Neuronal stem cell (in vitro differentiated cells): ENCODE measurements around the gene SLC6A17.

Source experiments
- DNase-seq: peaks from one replicate; pipeline ENCODE4 v3.0.0-alpha.2; 2013; ENCODE audit warnings: low spot score
- H2AFZ ChIP-seq: one replicate; pipeline ENCODE4 v1.6.1; 2013; ENCODE audit warnings: mild to moderate bottlenecking, low read length, inconsistent platforms
- H2AK5ac ChIP-seq: 2 replicates; pipeline ENCODE4 v1.6.1; 2013; ENCODE audit warnings: low read depth, mild to moderate bottlenecking, inconsistent platforms, low read length, moderate library complexity, mixed read lengths
- H2BK120ac ChIP-seq: 2 replicates; pipeline ENCODE4 v1.6.1; 2013; ENCODE audit warnings: low read depth, mild to moderate bottlenecking, inconsistent platforms, low read length, moderate library complexity, mixed read lengths
- H2BK12ac ChIP-seq: one replicate; pipeline ENCODE4 v1.6.1; 2013; ENCODE audit warnings: low read length, inconsistent platforms
- H2BK15ac ChIP-seq: 2 replicates; pipeline ENCODE4 v1.6.1; 2013; ENCODE audit warnings: mild to moderate bottlenecking, low read length, inconsistent platforms, mixed read lengths
- H2BK5ac ChIP-seq: one replicate; pipeline ENCODE4 v1.6.1; 2013; ENCODE audit warnings: inconsistent platforms, mild to moderate bottlenecking, low read length, moderate library complexity
- H3K14ac ChIP-seq: one replicate; pipeline ENCODE4 v1.6.1; 2013; ENCODE audit warnings: low read length, inconsistent platforms
- H3K18ac ChIP-seq: 2 replicates; pipeline ENCODE4 v1.6.1; 2013; ENCODE audit warnings: low read length, inconsistent platforms
- H3K23ac ChIP-seq: 2 replicates; pipeline ENCODE4 v1.6.1; 2013; ENCODE audit warnings: low read depth, mild to moderate bottlenecking, mixed read lengths, low read length, inconsistent platforms; ENCODE audit not compliant: poor library complexity
- H3K27ac ChIP-seq: replicated peaks from 3 replicates; pipeline ENCODE4 v1.5.1; 2013; ENCODE audit warnings: low read length, inconsistent platforms
- H3K27me3 ChIP-seq, 3 experiments: 2 replicates each; pipeline ENCODE4 v1.6.1; 2013; ENCODE audit warnings: low read length in 3 of 3, mild to moderate bottlenecking in 2 of 3, inconsistent platforms in 1 of 3, low read depth in 1 of 3, mixed read lengths in 1 of 3, moderate library complexity in 1 of 3; ENCODE audit not compliant: control insufficient read depth in 3 of 3, insufficient read depth in 3 of 3
- H3K36me3 ChIP-seq, 2 donors: replicated peaks in 1 of 2; 2 replicates each; pipeline ENCODE4 v1.6.1; 2013; ENCODE audit warnings: low read length in 2 of 2; ENCODE audit not compliant: control insufficient read depth in 2 of 2, insufficient read depth in 2 of 2
- H3K4ac ChIP-seq: 2 replicates; pipeline ENCODE4 v1.6.1; 2013; ENCODE audit warnings: inconsistent platforms, mild to moderate bottlenecking, low read length, moderate library complexity
- H3K4me1 ChIP-seq, 2 donors: 1 replicate in 1 of 2; 2 replicates in 1 of 2; pipeline ENCODE4 v1.6.1; 2013; ENCODE audit warnings: low read length in 2 of 2, low read depth in 1 of 2; ENCODE audit not compliant: control insufficient read depth in 2 of 2, insufficient read depth in 1 of 2
- H3K4me2 ChIP-seq: one replicate; pipeline ENCODE4 v1.6.1; 2013; ENCODE audit warnings: mild to moderate bottlenecking, low read length, inconsistent platforms; ENCODE audit not compliant: insufficient read depth, poor library complexity, severe bottlenecking
- H3K4me3 ChIP-seq, 2 donors: 2 replicates each; pipeline ENCODE4 v1.5.1; 2013; ENCODE audit warnings: low read length in 2 of 2, mild to moderate bottlenecking in 2 of 2, inconsistent platforms in 1 of 2, moderate library complexity in 1 of 2
- H3K79me1 ChIP-seq: one replicate; pipeline ENCODE4 v1.6.1; 2013; ENCODE audit warnings: low read depth, mild to moderate bottlenecking, inconsistent platforms, low read length, moderate library complexity
- H3K9ac ChIP-seq: one replicate; pipeline ENCODE4 v1.6.1; 2013; ENCODE audit warnings: mild to moderate bottlenecking, low read depth, low read length, inconsistent platforms; ENCODE audit not compliant: poor library complexity
- H3K9me3 ChIP-seq, 2 donors: replicated peaks in 1 of 2; 2 replicates each; pipeline versions ENCODE3 to v1.6.1; 2013; ENCODE audit warnings: low read length in 2 of 2, mild to moderate bottlenecking in 2 of 2, inconsistent platforms in 1 of 2, low read depth in 1 of 2, mixed read lengths in 1 of 2, moderate library complexity in 1 of 2; ENCODE audit not compliant: control insufficient read depth in 2 of 2, insufficient read depth in 1 of 2
- H4K8ac ChIP-seq: one replicate; pipeline ENCODE4 v1.6.1; 2013; ENCODE audit warnings: low read depth, mild to moderate bottlenecking, inconsistent platforms, low read length, moderate library complexity
- H4K91ac ChIP-seq: one replicate; pipeline ENCODE4 v1.6.1; 2013; ENCODE audit warnings: low read length, low read depth, mild to moderate bottlenecking, inconsistent platforms; ENCODE audit not compliant: poor library complexity
- WGBS, 2 donors: extraction: QIAGEN DNeasy Blood & Tissue Kit; methylation state at CpG; one replicate each; pipeline ENCODE4 v1.1.7; 2013; ENCODE audit warnings: missing lambda C conversion rate in 2 of 2, mixed read lengths in 1 of 2; ENCODE audit not compliant: insufficient read length in 2 of 2, insufficient replicate concordance in 1 of 2; ENCODE audit errors: extremely low coverage in 2 of 2; 5-methylcytosine and 5-hydroxymethylcytosine counted together

Gene SLC6A17

GRCh38 chr1:110250008-110250407 is 99.7 kb downstream of the SLC6A17 start:
- H2BK5ac ChIP-seq: no peak overlapping the region

GRCh38 chr1:110250749-110251148 is 100.5 kb downstream of the SLC6A17 start:
- H3K79me1 ChIP-seq: no peaks in the 10 kb centered on the region
- H4K91ac ChIP-seq: no peak overlapping the region
- no peaks in the 10 kb centered on the region for H3K36me3 ChIP-seq
- no peak overlapping the region for H2BK12ac ChIP-seq
- no peak overlapping the region for H2AFZ ChIP-seq
- H3K4me2 ChIP-seq: no peak overlapping the region
- H3K18ac ChIP-seq: no peak overlapping the region
- H3K4me3 ChIP-seq: no peak overlapping the region
- H2AK5ac ChIP-seq: no peak overlapping the region
- no peak overlapping the region for H3K27ac ChIP-seq
- peaks cover 4 to 12% of the 10 kb centered on the region in 2 donors for H3K4me1 ChIP-seq
- no peak overlapping the region for H2BK120ac ChIP-seq
- peaks cover 0 to 10% (median 0%) of the 10 kb centered on the region in 3 experiments for H3K27me3 ChIP-seq
- no peak for DNase-seq
- H2BK15ac ChIP-seq: no peak overlapping the region
- no peak overlapping the region for H3K14ac ChIP-seq
- no peaks in the 10 kb centered on the region for H3K9me3 ChIP-seq
- H3K4ac ChIP-seq: no peak overlapping the region
- H3K9ac ChIP-seq: no peak overlapping the region
- no peak overlapping the region for H4K8ac ChIP-seq
- H2BK5ac ChIP-seq: no peak overlapping the region
- WGBS, 2 donors: no CpG with 5 or more reads among the region's 2 CpGs
- peak overlapping the region; percentile 45 for H3K23ac ChIP-seq

More at GRCh38 chr1:110250008-110250407, 99.7 kb downstream of the SLC6A17 start:
- no peak overlapping the region for H3K4me2 ChIP-seq
- H3K36me3 ChIP-seq: no peaks in the 10 kb centered on the region
- no peaks in the 10 kb centered on the region for H3K9me3 ChIP-seq
- no peak overlapping the region for H4K8ac ChIP-seq
- peaks cover under 1 to 5% of the 10 kb centered on the region in 2 donors for H3K4me1 ChIP-seq
- no peak overlapping the region for H3K4ac ChIP-seq
- H2BK12ac ChIP-seq: no peak overlapping the region
- H4K91ac ChIP-seq: no peak overlapping the region
- no peak overlapping the region for H2BK120ac ChIP-seq
- no peak overlapping the region for H2BK15ac ChIP-seq
- H3K23ac ChIP-seq: no peak overlapping the region
- H2AFZ ChIP-seq: no peak overlapping the region
- H3K4me3 ChIP-seq: no peak overlapping the region
- H3K27me3 ChIP-seq: peaks cover 0 to 18% (median 0%) of the 10 kb centered on the region in 3 experiments
- no CpG with 5 or more reads among the region's 4 CpGs for WGBS, 2 donors
- no peak overlapping the region for H3K14ac ChIP-seq
- H3K27ac ChIP-seq: no peak overlapping the region
- H3K79me1 ChIP-seq: no peaks in the 10 kb centered on the region
- H3K9ac ChIP-seq: no peak overlapping the region
- H3K18ac ChIP-seq: no peak overlapping the region
- no peak overlapping the region for H2AK5ac ChIP-seq
- DNase-seq: no peak
